Measurements from ENCODE around the gene ZNF710. TPM values are rescaled to one million over a fixed set of nuclear protein-coding genes. Genes with fewer than 3 reads are reported as not detected.

ZNF710 gene
- total and polyA plus RNA-seq, 9 of the 15 experiments (the other 6 are each of a cell fraction or from before 2014, with no cell fraction given), result 0.56 to 14.2 (median 5.2) TPM

DNA sequence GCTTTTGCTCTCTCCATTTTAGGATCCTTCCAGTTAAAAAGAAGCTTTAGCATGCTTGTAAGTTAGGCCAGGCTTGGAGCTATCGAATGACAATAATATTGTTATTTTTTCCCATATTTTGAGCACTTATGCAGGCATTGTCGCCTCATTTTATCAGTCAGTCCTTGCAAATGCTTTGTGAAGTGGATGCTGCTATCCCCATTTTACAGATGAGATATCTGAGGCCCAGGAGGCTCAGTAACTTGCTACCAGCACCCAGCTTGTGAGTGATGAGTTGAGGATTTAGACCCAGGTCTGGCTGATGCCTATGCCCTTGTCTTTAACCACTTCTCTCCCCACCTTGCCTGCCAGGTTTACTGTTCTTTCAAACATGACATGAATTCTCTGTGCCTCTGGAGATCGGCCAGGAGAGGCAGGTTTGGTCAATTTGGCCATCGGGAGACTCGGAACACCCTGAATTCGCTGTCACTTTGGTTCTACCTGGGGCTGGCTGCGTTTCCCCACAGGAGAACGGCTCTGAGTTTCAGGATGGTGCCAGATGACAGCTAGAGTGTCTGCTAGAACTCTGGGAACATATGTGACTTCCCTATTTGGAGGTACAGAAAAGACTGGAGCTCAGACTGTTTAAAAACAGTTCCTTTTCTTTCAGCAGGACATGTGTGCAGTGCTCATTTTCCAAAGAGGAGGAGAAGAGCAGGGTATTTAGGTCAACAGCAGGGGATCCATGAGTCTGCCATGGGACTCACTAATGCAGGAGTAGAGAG, 25.5 kb upstream of the ZNF710 start (continued):
- TF ChIP-seq E2F5 (CRISPR knock-in tag; IDR thresholded peaks at IDR 0.05), result no peak
- TF ChIP-seq GABPB2 (CRISPR knock-in tag; conservative IDR thresholded peaks at IDR 0.05), result no peak
- TF ChIP-seq, protein P1, sequence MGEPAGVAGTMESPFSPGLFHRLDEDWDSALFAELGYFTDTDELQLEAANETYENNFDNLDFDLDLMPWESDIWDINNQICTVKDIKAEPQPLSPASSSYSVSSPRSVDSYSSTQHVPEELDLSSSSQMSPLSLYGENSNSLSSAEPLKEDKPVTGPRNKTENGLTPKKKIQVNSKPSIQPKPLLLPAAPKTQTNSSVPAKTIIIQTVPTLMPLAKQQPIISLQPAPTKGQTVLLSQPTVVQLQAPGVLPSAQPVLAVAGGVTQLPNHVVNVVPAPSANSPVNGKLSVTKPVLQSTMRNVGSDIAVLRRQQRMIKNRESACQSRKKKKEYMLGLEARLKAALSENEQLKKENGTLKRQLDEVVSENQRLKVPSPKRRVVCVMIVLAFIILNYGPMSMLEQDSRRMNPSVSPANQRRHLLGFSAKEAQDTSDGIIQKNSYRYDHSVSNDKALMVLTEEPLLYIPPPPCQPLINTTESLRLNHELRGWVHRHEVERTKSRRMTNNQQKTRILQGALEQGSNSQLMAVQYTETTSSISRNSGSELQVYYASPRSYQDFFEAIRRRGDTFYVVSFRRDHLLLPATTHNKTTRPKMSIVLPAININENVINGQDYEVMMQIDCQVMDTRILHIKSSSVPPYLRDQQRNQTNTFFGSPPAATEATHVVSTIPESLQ (CRISPR knock-in tag; IDR thresholded peaks at IDR 0.05), result no peak
- no peak for TF ChIP-seq THAP12 (CRISPR knock-in tag; IDR thresholded peaks at IDR 0.05)
- TF ChIP-seq HDAC2 (IDR thresholded peaks at IDR 0.05), result no peak
- no peak for TF ChIP-seq DPF2 (IDR thresholded peaks at IDR 0.05)
- TF ChIP-seq, protein P2, sequence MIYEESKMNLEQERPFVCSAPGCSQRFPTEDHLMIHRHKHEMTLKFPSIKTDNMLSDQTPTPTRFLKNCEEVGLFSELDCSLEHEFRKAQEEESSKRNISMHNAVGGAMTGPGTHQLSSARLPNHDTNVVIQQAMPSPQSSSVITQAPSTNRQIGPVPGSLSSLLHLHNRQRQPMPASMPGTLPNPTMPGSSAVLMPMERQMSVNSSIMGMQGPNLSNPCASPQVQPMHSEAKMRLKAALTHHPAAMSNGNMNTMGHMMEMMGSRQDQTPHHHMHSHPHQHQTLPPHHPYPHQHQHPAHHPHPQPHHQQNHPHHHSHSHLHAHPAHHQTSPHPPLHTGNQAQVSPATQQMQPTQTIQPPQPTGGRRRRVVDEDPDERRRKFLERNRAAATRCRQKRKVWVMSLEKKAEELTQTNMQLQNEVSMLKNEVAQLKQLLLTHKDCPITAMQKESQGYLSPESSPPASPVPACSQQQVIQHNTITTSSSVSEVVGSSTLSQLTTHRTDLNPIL (CRISPR knock-in tag; IDR thresholded peaks at IDR 0.05), result no peak
- TF ChIP-seq HNRNPLL (IDR thresholded peaks at IDR 0.05; ENCODE audit: low read depth, low read length, poor library complexity, severe bottlenecking), result no peak
- peak; percentile 60; the same call in 1 of the 2 replicates for TF ChIP-seq BCOR (IDR thresholded peaks at IDR 0.05)

All from K562 (cell line).